PC-3 (cell line): ENCODE results near the gene BCAS3.

Experiments used
- EZH2 ChIP-seq: fragments of 300-600 bp; sonication (generic); IDR thresholded peaks from one replicate; pipeline ENCODE4 v1.6.1; 2017; ENCODE audit warnings: antibody characterized with exemption, mild to moderate bottlenecking, low read length; ENCODE audit not compliant: unreplicated experiment
- TF ChIP-seq, protein P1 (sequence below): fragments of 300-600 bp; sonication (generic); conservative IDR thresholded peaks from 2 replicates; pipeline ENCODE4 v1.5.1; 2017; ENCODE audit warnings: antibody characterized with exemption, low read depth, mild to moderate bottlenecking, low read length

DNA sequence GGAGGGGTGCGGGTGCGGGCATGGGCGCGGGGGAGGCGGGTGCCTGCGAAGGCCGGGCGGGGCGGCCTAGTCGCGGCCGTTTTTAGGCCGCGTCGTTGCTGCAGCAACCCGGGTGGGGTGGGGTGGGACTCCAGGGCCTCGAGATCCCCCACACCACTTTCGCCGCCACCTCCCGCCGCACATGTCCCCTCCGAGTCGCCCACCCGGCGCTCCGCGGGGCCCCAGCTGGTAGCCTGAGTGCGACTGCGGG, 733.3 kb downstream of the BCAS3 start:
- no peak for TF ChIP-seq EZH2
- TF ChIP-seq, protein P1, sequence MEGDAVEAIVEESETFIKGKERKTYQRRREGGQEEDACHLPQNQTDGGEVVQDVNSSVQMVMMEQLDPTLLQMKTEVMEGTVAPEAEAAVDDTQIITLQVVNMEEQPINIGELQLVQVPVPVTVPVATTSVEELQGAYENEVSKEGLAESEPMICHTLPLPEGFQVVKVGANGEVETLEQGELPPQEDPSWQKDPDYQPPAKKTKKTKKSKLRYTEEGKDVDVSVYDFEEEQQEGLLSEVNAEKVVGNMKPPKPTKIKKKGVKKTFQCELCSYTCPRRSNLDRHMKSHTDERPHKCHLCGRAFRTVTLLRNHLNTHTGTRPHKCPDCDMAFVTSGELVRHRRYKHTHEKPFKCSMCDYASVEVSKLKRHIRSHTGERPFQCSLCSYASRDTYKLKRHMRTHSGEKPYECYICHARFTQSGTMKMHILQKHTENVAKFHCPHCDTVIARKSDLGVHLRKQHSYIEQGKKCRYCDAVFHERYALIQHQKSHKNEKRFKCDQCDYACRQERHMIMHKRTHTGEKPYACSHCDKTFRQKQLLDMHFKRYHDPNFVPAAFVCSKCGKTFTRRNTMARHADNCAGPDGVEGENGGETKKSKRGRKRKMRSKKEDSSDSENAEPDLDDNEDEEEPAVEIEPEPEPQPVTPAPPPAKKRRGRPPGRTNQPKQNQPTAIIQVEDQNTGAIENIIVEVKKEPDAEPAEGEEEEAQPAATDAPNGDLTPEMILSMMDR = no peak
